Occipital lobe (tissue), 2 donors: ENCODE measurements around the gene SGSM2. TPM values are rescaled to one million over a fixed set of nuclear protein-coding genes. Genes with fewer than 3 reads are reported as not detected.
A peak's percentile ranks its signal among the peaks of the same experiment; 100 is the strongest.

ENCODE experiments used
- DNase-seq: peaks from one replicate; lab custom pipeline; 2025; lab: John Stamatoyannopoulos, UW
- total RNA-seq: library from RNA; depleted of rRNA; stranded (reverse); fragments of >200 nt; gene quantifications from one replicate; pipeline ENCODE4 v1.2.3, GENCODE V29; 2014

SGSM2 gene
- total RNA-seq, 1 donor from 2014 or later = 63.5 TPM

- DNase-seq = no peak
Measured at GRCh38 chr17:2385240-2386210, 48.2 kb downstream of the SGSM2 start.

- DNase-seq = no peak
Measured at GRCh38 chr17:2386400-2387085, 49.2 kb downstream of the SGSM2 start.

- no peak for DNase-seq
Measured at GRCh38 chr17:2387086-2388019, 50.1 kb downstream of the SGSM2 start.

GRCh38 chr17:2388020-2388682 is 50.9 kb downstream of the SGSM2 start:
- no peak for DNase-seq

GRCh38 chr17:2388683-2389055 is 51.4 kb downstream of the SGSM2 start:
- no peak for DNase-seq

GRCh38 chr17:2390199-2390836 is 53.0 kb downstream of the SGSM2 start:
- DNase-seq = no peak

GRCh38 chr17:2391597-2392251 is 54.4 kb downstream of the SGSM2 start:
- no peak for DNase-seq

GRCh38 chr17:2392252-2393173 is 55.2 kb downstream of the SGSM2 start:
- DNase-seq = peak; percentile 95

- peak; percentile 75 for DNase-seq
Measured at GRCh38 chr17:2393174-2393953, 56.1 kb downstream of the SGSM2 start.

GRCh38 chr17:2393954-2394749 is 56.9 kb downstream of the SGSM2 start:
- DNase-seq = no peak

- no peak for DNase-seq
Measured at GRCh38 chr17:2394775-2395201, 57.5 kb downstream of the SGSM2 start.

GRCh38 chr17:2395258-2396181 is 58.2 kb downstream of the SGSM2 start:
- DNase-seq = no peak

- DNase-seq = no peak
Measured at GRCh38 chr17:2396192-2396567, 58.9 kb downstream of the SGSM2 start.

GRCh38 chr17:2396568-2397246 is 59.4 kb downstream of the SGSM2 start:
- DNase-seq = peak; percentile 41
